ENCODE measurements around the gene RBL1.
"Not testable (repeated sequence)": the region's sequence is repeated elsewhere in the genome, so short reads cannot be mapped to it uniquely, and the experiment has no call there.

RBL1 gene

GRCh38 chr20:36966965-36967364 is 128.8 kb downstream of the RBL1 start:
- H3K14ac ChIP-seq (ENCODE audit: low read length in 2 of 2); H3K27me3 ChIP-seq (ENCODE audit: control insufficient read depth in 1 of 2, insufficient read depth in 1 of 2, low read length in 2 of 2); H2BK12ac ChIP-seq (ENCODE audit: low read length in 2 of 2); H4K91ac ChIP-seq (ENCODE audit: low read length); H2BK120ac ChIP-seq (ENCODE audit: low read depth, low read length); H3K36me3 ChIP-seq (ENCODE audit: control insufficient read depth in 1 of 2, insufficient read depth in 2 of 2, low read depth in 1 of 2, low read length in 2 of 2); H3K4ac ChIP-seq (ENCODE audit: low read depth in 1 of 2, low read length in 2 of 2); H3K27ac ChIP-seq (ENCODE audit: low read length, poor library complexity, severe bottlenecking); H3K9me3 ChIP-seq (ENCODE audit: control insufficient read depth, low read length); H2BK15ac ChIP-seq (ENCODE audit: low read depth, poor library complexity, severe bottlenecking); DNase-seq; H4K8ac ChIP-seq (ENCODE audit: low read length); H3K9ac ChIP-seq (ENCODE audit: low read length); H3K4me2 ChIP-seq (ENCODE audit: low read length, poor library complexity, severe bottlenecking); H2AFZ ChIP-seq (ENCODE audit: low read depth, low read length); H3K23ac ChIP-seq (ENCODE audit: low read length in 2 of 2); H3K4me3 ChIP-seq (ENCODE audit: insufficient read depth in 1 of 2, low read depth in 1 of 2, low read length in 2 of 2); H2BK5ac ChIP-seq (ENCODE audit: low read depth, low read length, poor library complexity, severe bottlenecking); H3K4me1 ChIP-seq (ENCODE audit: control insufficient read depth, insufficient read depth, low read depth, low read length); H3K79me1 ChIP-seq (replicated peaks; ENCODE audit: low read length, poor library complexity, severe bottlenecking); H2AK5ac ChIP-seq (ENCODE audit: low read length, severe bottlenecking); H3K18ac ChIP-seq (ENCODE audit: low read depth in 1 of 2, low read length in 2 of 2): not testable (repeated sequence)
- WGBS, result 93% methylated on average over 3 of the region's 3 CpGs

- H3K4ac ChIP-seq (ENCODE audit: low read depth in 1 of 2, low read length in 2 of 2); H3K4me3 ChIP-seq (ENCODE audit: insufficient read depth in 1 of 2, low read depth in 1 of 2, low read length in 2 of 2); H3K79me1 ChIP-seq (replicated peaks; ENCODE audit: low read length, poor library complexity, severe bottlenecking); H3K27ac ChIP-seq (ENCODE audit: low read length, poor library complexity, severe bottlenecking); H2BK15ac ChIP-seq (ENCODE audit: low read depth, poor library complexity, severe bottlenecking); H3K14ac ChIP-seq (ENCODE audit: low read length in 2 of 2); H2AFZ ChIP-seq (ENCODE audit: low read depth, low read length); H2BK120ac ChIP-seq (ENCODE audit: low read depth, low read length); H4K91ac ChIP-seq (ENCODE audit: low read length); H3K23ac ChIP-seq (ENCODE audit: low read length in 2 of 2); DNase-seq; H3K18ac ChIP-seq (ENCODE audit: low read depth in 1 of 2, low read length in 2 of 2); H3K9me3 ChIP-seq (ENCODE audit: control insufficient read depth, low read length); H2BK12ac ChIP-seq (ENCODE audit: low read length in 2 of 2); H2BK5ac ChIP-seq (ENCODE audit: low read depth, low read length, poor library complexity, severe bottlenecking); H2AK5ac ChIP-seq (ENCODE audit: low read length, severe bottlenecking); H3K4me2 ChIP-seq (ENCODE audit: low read length, poor library complexity, severe bottlenecking); H4K8ac ChIP-seq (ENCODE audit: low read length); H3K36me3 ChIP-seq (ENCODE audit: control insufficient read depth in 1 of 2, insufficient read depth in 2 of 2, low read depth in 1 of 2, low read length in 2 of 2); H3K9ac ChIP-seq (ENCODE audit: low read length); H3K4me1 ChIP-seq (ENCODE audit: control insufficient read depth, insufficient read depth, low read depth, low read length); H3K27me3 ChIP-seq (ENCODE audit: control insufficient read depth in 1 of 2, insufficient read depth in 1 of 2, low read length in 2 of 2): not testable (repeated sequence)
- 87% methylated on average over 9 of the region's 9 CpGs for WGBS
Observed at GRCh38 chr20:36962354-36962941, 133.3 kb downstream of the RBL1 start.

GRCh38 chr20:36959242-36959641 is 136.6 kb downstream of the RBL1 start:
- no peak overlapping the region for H2AFZ ChIP-seq (ENCODE audit: low read depth, low read length)
- H3K36me3 ChIP-seq (ENCODE audit: control insufficient read depth in 1 of 2, insufficient read depth in 2 of 2, low read depth in 1 of 2, low read length in 2 of 2), result no peaks in the 10 kb centered on the region
- peaks cover 9% of the 10 kb centered on the region for H3K9me3 ChIP-seq (ENCODE audit: control insufficient read depth, low read length)
- H3K27me3 ChIP-seq (ENCODE audit: control insufficient read depth in 1 of 2, insufficient read depth in 1 of 2, low read length in 2 of 2), result no peaks in the 10 kb centered on the region
- H3K4me1 ChIP-seq (ENCODE audit: control insufficient read depth, insufficient read depth, low read depth, low read length), result no peaks in the 10 kb centered on the region
- no peak overlapping the region for H3K14ac ChIP-seq (ENCODE audit: low read length in 2 of 2)
- H2BK120ac ChIP-seq (ENCODE audit: low read depth, low read length), result no peak overlapping the region
- H3K27ac ChIP-seq (ENCODE audit: low read length, poor library complexity, severe bottlenecking), result no peak overlapping the region
- H4K91ac ChIP-seq (ENCODE audit: low read length), result no peak overlapping the region
- H2BK12ac ChIP-seq (ENCODE audit: low read length in 2 of 2), result no peak overlapping the region
- no peak for DNase-seq
- no peak overlapping the region for H3K23ac ChIP-seq (ENCODE audit: low read length in 2 of 2)
- H4K8ac ChIP-seq (ENCODE audit: low read length), result no peak overlapping the region
- H2BK15ac ChIP-seq (ENCODE audit: low read depth, poor library complexity, severe bottlenecking), result no peak overlapping the region
- no peak overlapping the region for H3K4ac ChIP-seq (ENCODE audit: low read depth in 1 of 2, low read length in 2 of 2)
- no peak overlapping the region for H3K18ac ChIP-seq (ENCODE audit: low read depth in 1 of 2, low read length in 2 of 2)
- 97% methylated on average over 3 of the region's 4 CpGs for WGBS
- H3K4me2 ChIP-seq (ENCODE audit: low read length, poor library complexity, severe bottlenecking), result no peak overlapping the region
- no peak overlapping the region for H2AK5ac ChIP-seq (ENCODE audit: low read length, severe bottlenecking)
- H3K79me1 ChIP-seq (replicated peaks; ENCODE audit: low read length, poor library complexity, severe bottlenecking), result no peaks in the 10 kb centered on the region
- no peak overlapping the region for H3K4me3 ChIP-seq (ENCODE audit: insufficient read depth in 1 of 2, low read depth in 1 of 2, low read length in 2 of 2)
- H2BK5ac ChIP-seq (ENCODE audit: low read depth, low read length, poor library complexity, severe bottlenecking), result no peak overlapping the region
- no peak overlapping the region for H3K9ac ChIP-seq (ENCODE audit: low read length)

GRCh38 chr20:36957875-36958667 is 137.7 kb downstream of the RBL1 start:
- no peak overlapping the region for H3K4me3 ChIP-seq (ENCODE audit: insufficient read depth in 1 of 2, low read depth in 1 of 2, low read length in 2 of 2)

More at GRCh38 chr20:36957875-36958667, 137.7 kb downstream of the RBL1 start:
- no peaks in the 10 kb centered on the region for H3K4me1 ChIP-seq (ENCODE audit: control insufficient read depth, insufficient read depth, low read depth, low read length)
- H2BK15ac ChIP-seq (ENCODE audit: low read depth, poor library complexity, severe bottlenecking), result no peak overlapping the region
- H2AFZ ChIP-seq (ENCODE audit: low read depth, low read length), result no peak overlapping the region
- H2BK5ac ChIP-seq (ENCODE audit: low read depth, low read length, poor library complexity, severe bottlenecking), result no peak overlapping the region
- WGBS, result 91% methylated on average over 10 of the region's 10 CpGs
- H3K4ac ChIP-seq (ENCODE audit: low read depth in 1 of 2, low read length in 2 of 2), result no peak overlapping the region
- H3K23ac ChIP-seq (ENCODE audit: low read length in 2 of 2), result no peak overlapping the region
- no peaks in the 10 kb centered on the region for H3K79me1 ChIP-seq (replicated peaks; ENCODE audit: low read length, poor library complexity, severe bottlenecking)
- no peak overlapping the region for H3K4me2 ChIP-seq (ENCODE audit: low read length, poor library complexity, severe bottlenecking)
- H4K91ac ChIP-seq (ENCODE audit: low read length), result no peak overlapping the region
- H2BK120ac ChIP-seq (ENCODE audit: low read depth, low read length), result no peak overlapping the region
- H3K9ac ChIP-seq (ENCODE audit: low read length), result no peak overlapping the region
- no peak overlapping the region for H3K14ac ChIP-seq (ENCODE audit: low read length in 2 of 2)
- no peak overlapping the region for H2BK12ac ChIP-seq (ENCODE audit: low read length in 2 of 2)
- no peak overlapping the region for H3K27ac ChIP-seq (ENCODE audit: low read length, poor library complexity, severe bottlenecking)
- no peak overlapping the region for H4K8ac ChIP-seq (ENCODE audit: low read length)
- H3K9me3 ChIP-seq (ENCODE audit: control insufficient read depth, low read length), result peaks cover 7% of the 10 kb centered on the region
- H3K27me3 ChIP-seq (ENCODE audit: control insufficient read depth in 1 of 2, insufficient read depth in 1 of 2, low read length in 2 of 2), result no peaks in the 10 kb centered on the region
- no peak overlapping the region for H2AK5ac ChIP-seq (ENCODE audit: low read length, severe bottlenecking)
- DNase-seq, result no peak
- no peaks in the 10 kb centered on the region for H3K36me3 ChIP-seq (ENCODE audit: control insufficient read depth in 1 of 2, insufficient read depth in 2 of 2, low read depth in 1 of 2, low read length in 2 of 2)
- no peak overlapping the region for H3K18ac ChIP-seq (ENCODE audit: low read depth in 1 of 2, low read length in 2 of 2)

Measured in mesenchymal stem cell (in vitro differentiated cells and primary cell).